ENCODE results near the gene NUBP2.

The NUBP2 gene

DNA sequence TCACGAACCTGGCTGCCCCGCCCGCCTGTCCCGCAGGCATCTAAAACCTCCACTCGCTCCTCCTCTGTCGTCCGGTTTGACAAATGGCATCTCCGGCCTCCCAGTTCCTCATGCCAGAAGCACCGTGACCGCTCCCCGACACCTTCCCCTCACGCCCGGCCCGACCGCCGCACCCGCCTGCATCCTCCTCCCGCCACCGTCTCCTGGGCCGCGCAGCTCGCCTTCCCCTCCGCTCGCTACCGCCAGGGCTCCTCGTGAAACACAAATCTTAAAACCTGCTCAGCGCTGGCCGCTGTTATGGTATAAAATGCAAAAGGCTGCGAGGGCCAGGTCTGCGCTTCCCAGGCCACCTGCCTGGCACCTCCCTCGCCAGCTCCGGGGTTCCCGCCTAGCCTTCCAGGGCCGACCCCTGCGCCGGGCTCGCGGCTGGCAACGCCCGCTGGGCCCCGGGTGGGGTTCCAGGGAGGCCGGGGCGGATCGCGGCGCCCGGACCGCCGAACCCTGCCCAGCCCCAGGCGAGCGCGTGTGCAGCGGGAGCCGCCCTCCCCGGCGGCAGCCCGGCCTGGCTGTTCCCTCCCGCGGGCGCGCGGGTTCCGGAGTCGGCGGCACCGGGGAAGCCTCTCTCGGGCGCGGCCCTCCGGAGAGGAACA, 877 bp upstream of the NUBP2 start:
- in situ Hi-C loops (cut with HindIII; ENCODE audit: low sequenced_read_pairs): no loop called here

DNA sequence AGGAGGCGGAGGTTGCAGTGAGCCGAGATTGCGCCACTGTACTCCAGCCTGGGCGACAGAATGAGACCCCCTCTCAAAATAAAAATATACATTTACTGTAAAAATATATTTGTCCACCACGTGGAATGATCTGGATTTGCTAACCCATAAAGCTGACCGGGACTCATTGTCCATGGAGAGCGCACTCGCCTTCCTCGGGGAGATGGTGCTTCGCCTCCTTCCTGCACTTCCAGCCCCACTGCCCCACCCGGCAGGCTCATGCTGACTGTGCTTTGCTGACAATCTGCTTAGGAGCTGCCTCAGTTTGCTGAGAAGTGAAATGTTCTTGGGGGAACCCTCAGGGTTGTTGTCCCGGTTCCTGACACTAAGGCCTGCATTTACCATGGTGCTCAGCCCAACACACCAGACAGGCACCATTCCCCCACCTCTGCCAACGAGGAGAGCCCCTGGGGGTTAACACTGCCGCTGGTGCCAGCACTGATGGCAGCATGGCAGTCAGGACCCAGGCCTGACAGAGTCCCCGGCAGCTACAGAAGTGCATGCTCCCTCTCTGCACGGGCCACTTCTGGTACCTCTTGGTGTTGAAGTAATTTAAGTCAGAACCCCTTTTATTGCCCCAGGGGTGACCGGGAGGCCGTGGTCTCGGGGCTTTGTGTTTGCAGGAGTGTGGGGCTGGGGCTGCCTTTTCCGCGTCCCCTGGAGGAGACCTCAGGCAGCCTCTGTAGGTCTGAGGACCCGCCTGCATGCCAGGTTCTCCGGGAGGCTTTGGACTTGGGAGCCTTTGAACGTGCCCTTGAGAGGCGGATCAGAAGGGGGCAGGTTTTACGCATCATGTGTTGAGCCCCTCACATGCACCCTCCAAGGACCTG, 2.5 kb downstream of the NUBP2 start:
- in situ Hi-C loops (cut with HindIII; ENCODE audit: low sequenced_read_pairs): no loop called here

DNA sequence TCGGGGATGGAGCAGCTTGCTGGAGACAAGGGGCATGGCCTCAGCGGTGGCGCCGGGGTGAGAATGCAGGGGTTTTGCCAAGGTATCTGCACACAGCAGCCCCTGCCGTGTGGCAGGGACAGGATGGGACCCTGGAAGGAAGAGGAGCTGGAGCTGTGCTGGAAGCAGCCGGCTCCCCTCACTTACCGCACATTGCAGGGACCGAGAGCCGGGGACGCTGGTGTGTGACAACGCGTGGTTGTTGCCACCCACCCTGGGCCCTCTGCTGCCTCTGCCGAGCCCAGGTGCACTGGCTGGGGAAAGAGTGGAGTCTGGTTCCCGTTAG, 3.0 kb downstream of the NUBP2 start:
- in situ Hi-C loops (cut with HindIII; ENCODE audit: low sequenced_read_pairs): no loop called here

DNA sequence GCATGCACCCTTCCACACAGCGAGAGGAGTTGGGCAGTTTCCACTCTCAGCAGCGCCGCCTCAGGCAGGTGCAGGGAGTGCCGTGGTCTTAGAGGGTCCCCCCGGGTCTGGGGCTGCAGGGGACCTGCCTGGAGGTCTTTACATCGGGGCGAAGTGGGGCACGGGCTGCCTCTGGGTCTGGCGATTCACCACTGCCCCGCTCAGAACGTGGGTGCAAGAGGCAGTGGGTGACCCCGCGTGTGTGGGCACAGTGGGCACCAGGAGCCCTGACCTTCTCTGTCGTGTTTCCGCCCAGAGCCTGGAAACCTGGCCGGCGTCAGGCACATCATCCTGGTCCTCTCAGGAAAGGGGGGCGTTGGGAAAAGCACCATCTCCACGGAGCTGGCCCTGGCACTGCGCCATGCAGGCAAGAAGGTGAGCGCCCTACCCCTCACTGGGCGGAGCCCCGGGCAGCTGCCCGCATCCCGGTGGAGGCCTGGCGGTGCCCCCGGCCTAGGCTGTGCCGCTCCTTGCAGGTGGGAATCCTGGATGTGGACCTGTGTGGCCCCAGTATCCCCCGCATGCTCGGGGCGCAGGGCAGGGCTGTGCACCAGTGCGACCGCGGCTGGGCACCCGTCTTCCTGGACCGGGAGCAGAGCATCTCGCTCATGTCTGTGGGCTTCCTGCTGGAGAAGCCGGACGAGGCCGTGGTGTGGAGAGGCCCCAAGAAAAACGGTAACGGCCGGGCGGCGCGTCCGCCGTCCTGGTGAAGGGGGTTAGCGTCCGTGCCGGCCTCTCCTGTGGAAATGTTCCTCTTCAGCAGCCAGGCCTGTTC, 3.7 kb downstream of the NUBP2 start:
- in situ Hi-C loops (cut with HindIII; ENCODE audit: low sequenced_read_pairs): no loop called here

DNA sequence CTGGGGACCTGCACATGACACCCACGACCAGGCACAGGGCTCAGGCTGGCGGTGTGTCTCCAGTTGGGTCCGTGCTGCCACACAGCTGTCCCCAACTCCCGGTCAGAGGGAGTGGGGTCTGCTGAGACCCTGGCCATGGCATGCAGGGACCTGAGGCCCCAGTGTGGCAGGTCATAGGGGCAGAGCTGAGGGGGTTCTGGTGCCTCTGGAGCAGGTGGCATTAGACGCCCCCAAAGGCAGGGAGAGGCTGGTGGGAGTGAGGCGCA, 4.2 kb downstream of the NUBP2 start:
- in situ Hi-C loops (cut with HindIII; ENCODE audit: low sequenced_read_pairs): no loop called here

DNA sequence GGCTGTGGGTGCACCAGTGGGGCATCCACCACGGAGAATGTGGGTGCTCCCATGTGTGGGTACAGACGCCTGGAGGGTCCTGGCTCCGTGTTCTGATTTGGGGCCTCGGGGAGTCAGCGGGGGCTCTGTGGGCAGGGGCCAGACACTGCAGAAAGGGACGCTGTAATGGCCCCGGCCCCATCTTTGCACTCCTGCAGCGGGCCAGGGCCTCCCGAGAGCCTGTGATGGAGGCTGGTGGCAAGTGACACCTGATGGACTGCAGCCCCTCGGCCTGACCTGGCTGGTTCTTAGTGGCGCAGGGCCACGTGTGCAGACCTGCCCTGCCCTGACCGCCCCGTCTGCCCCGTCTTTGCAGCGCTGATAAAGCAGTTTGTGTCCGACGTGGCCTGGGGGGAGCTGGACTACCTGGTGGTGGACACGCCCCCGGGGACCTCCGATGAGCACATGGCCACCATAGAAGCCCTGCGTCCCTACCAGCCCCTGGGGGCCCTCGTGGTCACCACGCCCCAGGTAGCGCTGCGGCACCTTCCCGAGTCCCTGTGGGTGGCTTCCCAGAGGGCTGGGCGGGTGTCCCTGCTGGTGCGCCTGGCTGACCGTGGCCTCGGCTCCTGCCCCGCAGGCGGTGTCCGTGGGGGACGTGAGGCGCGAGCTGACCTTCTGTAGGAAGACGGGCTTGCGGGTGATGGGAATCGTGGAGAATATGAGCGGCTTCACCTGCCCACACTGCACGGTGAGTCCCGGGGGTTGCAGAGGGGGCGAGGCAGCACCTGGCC, 4.7 kb downstream of the NUBP2 start:
- in situ Hi-C loops (cut with HindIII; ENCODE audit: low sequenced_read_pairs): no loop called here

DNA sequence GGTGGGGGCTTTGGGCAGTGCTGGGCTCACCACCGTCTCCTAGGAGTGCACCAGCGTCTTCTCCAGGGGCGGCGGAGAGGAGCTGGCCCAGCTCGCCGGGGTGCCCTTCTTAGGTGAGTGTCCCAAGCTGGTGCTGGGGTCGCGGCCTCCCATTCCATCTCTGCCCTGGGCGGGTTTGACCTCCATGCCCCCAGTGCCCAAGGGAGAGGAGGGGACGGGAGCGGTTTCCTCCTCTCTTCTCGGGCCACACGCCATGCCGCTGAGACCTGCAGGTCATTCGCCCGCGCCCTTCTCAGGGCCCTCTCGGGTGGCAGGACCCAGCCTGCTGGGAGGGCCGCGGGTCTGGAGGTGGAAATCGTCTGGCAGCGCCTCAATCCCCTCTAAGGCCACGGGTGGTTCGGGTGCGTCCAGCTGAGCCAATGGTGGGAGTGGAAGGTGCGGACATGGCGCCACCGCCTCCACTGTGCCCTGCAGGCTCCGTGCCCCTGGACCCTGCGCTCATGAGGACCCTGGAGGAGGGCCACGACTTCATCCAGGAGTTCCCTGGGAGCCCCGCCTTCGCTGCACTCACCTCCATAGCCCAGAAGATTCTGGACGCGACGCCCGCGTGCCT, 5.4 kb downstream of the NUBP2 start:
- in situ Hi-C loops (cut with HindIII; ENCODE audit: low sequenced_read_pairs): no loop called here

DNA sequence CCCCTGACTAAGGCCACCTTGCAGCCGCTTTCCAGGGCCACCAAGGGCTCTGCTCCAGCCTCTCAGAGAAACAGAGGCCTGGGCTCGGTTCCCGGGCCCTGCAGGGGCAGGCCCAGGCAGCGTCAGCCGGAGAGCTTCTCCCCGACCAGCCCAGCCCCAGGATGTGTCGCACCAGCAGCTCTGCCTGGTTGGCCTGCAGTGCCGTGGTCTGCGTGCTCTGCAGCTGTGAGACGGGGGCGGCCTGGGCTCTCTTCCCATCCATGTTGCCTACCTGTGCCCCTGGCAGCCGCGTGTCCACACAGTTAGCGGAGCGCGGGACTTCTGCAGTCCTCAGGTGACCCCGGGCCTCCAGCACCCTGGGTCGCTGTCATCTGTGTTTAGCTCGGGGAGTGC, 5.9 kb downstream of the NUBP2 start:
- in situ Hi-C loops (cut with HindIII; ENCODE audit: low sequenced_read_pairs): no loop called here

DNA sequence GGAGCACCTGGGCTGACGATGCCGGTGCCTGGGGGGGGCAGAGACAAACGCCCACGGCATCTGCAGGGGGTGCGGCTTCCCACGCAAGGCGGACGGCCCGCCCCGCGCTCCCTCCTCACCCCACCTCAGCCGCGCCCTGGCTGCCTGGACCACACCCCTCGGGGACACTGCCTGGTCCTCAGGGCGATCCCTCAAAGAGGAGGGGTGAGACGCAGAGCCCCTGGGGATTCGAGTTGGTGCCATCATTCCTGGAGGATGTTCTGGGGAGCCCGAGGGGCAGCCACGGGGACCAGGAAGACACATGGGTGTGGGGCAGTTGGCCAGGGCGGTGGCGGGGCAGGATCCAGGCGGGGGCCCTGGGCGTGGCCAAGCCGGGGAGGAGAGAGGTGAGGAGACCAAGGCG, 6.9 kb downstream of the NUBP2 start:
- in situ Hi-C loops (cut with HindIII; ENCODE audit: low sequenced_read_pairs): no loop called here

DNA sequence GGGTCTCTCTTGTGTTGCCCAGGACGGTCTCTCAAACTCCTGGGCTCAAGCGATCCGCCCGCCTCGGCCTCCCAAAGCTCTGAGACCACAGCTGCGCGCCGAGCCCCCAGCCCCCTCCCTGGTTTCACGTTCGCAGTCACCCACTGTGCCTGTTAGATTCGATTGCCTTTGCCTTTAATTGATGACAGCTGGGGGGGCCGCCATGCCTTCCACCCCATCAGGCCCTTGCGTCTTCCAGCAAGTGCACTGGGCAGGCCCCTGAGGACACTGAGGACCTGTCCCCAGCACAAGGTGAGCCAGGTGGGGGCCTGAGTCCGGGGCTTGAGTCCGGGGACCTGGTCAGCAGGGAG, 7.5 kb downstream of the NUBP2 start:
- in situ Hi-C loops (cut with HindIII; ENCODE audit: low sequenced_read_pairs): no loop called here

DNA sequence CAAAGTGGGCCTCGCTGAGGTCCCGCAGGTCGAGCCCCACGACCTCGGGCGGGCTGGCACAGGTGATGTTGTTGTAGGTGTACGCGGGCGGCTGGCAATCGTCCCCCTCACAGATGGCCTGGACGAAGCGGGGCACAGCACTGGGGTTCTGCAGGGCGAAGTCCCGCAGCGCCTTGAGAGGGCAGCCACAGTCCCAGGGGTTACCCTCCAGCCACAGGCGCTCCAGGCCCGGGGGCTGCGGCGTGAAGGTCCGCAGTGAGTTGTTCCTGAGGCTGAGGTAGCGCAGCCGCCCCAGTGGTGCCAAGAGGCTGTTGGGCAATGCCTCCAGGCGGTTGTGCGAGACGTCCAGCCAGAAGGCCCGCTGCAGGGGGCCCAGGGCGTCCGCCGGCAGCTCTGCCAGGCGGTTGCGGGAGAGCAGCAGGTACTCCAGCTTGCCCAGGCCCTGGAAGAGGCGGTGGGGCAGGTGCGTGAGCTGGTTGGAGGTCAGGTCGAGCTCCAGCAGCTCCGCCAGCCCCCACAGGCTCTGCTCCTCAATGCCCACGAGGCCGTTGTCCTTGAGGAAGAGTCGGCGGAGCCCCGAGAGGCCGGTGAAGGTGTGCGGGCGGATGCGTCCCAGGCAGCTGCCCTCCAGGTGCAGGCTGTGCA, 8.0 kb downstream of the NUBP2 start:
- in situ Hi-C loops (cut with HindIII; ENCODE audit: low sequenced_read_pairs): no loop called here

DNA sequence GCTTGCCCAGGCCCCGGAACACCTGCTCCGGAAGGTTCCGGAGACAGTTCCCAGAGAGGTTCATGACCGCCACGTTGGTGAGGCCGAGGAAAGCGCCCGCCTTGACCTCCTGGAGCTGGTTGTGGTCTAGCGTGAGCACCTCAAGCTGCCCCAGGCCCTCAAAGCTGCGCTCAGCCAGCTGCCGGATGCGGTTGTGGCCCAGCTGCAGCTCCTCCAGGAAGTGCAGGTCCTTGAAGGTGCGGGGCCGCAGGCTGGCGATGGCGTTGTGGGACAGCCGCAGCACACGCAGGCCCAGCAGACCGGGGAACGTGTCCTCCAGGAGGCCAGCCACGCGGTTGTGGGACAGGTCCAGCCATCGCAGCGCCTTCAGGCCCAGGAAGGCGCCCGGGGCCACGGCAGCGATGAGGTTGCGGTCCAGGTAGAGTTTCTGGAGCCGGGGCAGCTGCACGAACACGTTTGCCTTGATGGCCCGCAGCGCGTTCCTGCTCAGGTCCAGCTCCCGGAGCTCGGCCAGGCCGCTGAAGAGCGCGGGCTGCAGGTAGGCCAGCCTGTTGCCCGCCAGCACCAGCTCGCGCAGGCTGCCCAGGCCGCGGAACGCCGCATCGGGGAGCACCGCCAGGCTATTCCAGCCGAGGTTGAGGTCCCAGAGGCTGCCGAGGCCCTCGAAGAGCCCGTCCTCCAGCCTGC, 8.6 kb downstream of the NUBP2 start:
- in situ Hi-C loops (cut with HindIII; ENCODE audit: low sequenced_read_pairs): no loop called here

DNA sequence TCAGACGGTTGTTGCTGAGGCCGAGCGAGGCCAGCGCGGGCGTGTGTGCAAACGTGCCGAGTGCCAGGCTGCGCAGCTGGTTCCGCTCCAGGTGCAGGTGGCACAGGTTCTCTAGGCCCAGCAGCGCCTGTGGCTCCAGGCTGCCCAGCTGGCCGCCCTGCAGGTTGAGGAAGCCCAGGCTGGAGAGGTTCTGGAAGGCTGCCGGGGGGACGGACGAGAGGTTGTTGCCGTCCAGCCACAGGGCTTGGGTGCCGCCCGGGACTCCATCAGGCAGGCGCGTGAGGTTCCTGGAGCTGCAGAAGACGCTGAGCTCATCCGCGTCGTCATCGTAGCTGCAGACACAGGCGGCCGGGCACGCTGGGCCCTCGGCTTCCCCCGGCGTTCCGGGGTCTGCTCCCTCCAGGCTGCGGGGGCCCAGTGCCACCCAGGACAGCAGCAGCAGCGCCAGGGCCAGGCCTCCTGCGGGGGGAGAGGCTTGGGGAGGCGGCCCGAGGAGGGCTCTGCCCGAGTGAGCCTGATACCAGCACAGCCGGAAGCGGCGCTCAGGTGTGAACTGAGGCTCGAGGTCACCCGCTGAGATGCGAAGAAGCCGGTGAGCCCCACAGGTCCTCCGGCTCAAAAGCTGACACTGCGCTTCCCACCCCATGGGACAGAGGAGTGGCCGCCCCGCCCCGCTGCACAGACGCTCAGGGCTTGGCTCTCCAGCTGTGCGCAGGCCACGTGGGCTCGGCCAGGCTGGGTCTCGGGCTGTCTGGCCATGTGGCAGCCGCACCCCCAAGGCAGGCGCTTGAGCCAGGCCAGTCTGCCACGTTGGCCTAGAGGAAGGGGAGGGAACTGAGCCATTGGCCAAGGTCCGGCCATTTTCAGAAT, 9.4 kb downstream of the NUBP2 start:
- in situ Hi-C loops (cut with HindIII; ENCODE audit: low sequenced_read_pairs): no loop called here

DNA sequence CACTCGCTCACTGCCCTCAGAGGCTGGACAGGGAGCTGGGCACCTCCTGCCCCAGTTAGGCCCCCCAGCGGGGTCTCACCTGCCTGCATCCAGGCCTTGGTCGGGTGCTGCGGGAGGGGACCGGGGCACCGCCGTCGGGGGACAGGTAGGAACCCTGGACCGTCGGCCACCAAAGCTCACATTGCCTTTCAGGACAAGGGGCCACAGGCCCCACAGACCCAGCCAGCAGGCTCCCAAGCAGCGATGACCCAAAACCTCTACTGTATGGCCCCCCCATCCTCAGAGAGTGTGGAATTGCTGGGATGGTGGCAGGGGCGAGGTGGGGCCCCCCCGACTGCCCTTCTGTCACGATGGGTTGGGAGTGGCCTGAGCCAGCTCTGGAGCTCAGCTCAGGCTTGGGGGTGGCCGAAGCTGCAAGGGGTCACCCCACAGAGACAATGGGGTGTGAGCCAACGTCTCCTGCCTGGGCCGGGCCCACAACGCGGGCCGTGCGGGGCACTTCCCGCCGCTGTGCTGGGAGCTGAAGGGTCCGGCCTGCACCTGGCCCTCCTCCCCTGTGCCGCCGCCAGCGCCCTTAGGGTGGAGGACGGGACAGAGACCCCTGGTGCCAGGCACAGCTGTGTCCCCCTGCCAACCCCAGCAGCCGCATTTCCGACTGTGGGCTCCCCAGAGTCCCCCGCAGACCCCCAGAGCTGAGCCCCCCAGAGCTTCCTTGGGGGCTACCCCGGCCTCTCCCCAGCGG, 10.2 kb downstream of the NUBP2 start:
- in situ Hi-C loops (cut with HindIII; ENCODE audit: low sequenced_read_pairs): no loop called here

DNA sequence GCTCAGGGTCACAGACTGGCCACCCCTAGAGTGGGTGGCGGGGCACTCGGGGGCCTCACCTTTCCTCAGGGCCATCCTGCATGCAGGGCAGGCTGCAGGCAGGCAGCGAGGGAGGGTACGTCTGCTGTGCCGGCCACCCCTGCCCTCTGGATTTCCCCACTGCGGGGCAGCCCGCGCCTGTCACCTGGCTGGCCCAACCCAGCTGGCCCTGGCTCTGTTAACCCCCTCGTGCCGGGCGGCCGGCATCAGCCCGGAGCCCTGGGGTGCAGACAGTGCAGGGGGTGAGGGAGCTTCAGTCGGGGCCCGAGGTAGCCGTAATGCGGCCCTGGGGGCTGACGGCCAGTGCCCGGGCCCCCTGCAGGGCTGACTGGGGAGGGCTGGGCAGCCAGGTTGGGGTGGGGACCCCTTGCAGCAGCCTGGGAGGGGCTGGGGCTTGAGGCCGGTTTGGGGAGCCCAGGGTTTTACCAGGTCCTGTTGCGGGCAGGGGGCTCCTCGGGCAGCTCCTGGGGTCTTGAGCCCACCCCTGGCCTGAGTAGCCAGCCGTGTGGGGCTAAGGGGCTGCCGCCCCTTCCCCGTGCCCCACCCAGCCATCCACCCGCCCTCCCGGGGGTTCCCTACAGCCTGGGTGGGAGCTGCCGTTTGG, 10.9 kb downstream of the NUBP2 start, which contains the start of gene IGFALS:
Gene IGFALS (minus strand): TSS at position 128 of the 643 bp plus-strand sequence. CDS start 53 bp downstream, at position 75.
- in situ Hi-C loops (cut with HindIII; ENCODE audit: low sequenced_read_pairs): no loop called here

DNA sequence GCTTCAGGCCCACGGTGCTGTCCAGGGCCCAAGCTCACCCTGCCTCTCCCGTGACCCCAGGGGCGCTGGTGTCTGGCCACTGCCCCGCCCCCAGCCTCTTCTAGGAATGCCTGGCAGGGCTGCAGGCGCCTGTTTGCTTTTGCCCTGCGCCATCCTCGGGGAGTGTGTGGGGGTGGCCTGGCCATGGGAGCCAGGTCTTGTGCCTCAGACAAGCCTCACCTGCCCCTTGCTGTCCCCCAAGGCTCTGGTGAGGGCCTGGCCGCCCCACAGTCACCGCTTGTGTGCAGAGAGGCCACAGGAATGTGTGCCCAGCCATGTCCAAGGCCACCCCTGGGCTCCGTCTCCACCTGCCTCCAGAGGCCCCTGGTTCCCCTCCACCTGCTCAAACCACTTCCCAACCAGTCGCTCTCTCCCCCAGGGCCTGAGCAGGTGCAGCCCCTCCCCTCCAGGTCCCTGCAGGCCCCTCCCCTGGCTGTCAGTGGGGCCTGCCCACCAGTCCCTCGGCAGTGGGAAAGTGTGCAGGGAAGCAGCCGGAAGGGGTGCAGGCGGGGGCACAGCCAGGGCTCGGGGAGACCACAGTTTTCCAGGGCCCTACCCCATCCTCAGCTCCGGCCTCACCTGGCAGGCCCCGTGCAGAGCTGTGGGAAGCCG, 11.6 kb downstream of the NUBP2 start:
- in situ Hi-C loops (cut with HindIII; ENCODE audit: low sequenced_read_pairs): no loop called here

Measured in DLD1 (cell line).